Middle frontal gyrus (tissue), 1 donor: ENCODE results near the gene KCNMA1.

Source experiments
- DNase-seq: peaks from one replicate; pipeline ENCODE4 v3.0.0-alpha.2; 2015; ENCODE audit warnings: low spot score; ENCODE audit errors: extremely low spot score

Gene KCNMA1

GRCh38 chr10:77634939-77635338, 2.7 kb downstream of the KCNMA1 start:
- DNase-seq = no peak

- no peak for DNase-seq
These were observed 4.2 kb downstream of the KCNMA1 start for GRCh38 chr10:77633376-77633775.

GRCh38 chr10:77631241-77631640, 6.4 kb downstream of the KCNMA1 start:
- DNase-seq = peak; percentile 30

GRCh38 chr10:77630507-77630848, 7.1 kb downstream of the KCNMA1 start:
- DNase-seq = no peak

- no peak for DNase-seq
These were observed 7.7 kb downstream of the KCNMA1 start for GRCh38 chr10:77629775-77630506.

- DNase-seq = no peak
These were observed 8.5 kb downstream of the KCNMA1 start for GRCh38 chr10:77628906-77629730.

GRCh38 chr10:77626266-77626935, 11.2 kb downstream of the KCNMA1 start:
- DNase-seq = no peak

GRCh38 chr10:77625379-77625778, 12.2 kb downstream of the KCNMA1 start:
- DNase-seq = no peak

GRCh38 chr10:77622889-77623291, 14.7 kb downstream of the KCNMA1 start:
- DNase-seq = no peak

- DNase-seq = no peak
These were observed 16.9 kb downstream of the KCNMA1 start for GRCh38 chr10:77620731-77621130.

- no peak for DNase-seq
These were observed 17.5 kb downstream of the KCNMA1 start for GRCh38 chr10:77619964-77620703.

GRCh38 chr10:77618117-77618516, 19.5 kb downstream of the KCNMA1 start:
- no peak for DNase-seq

- DNase-seq = no peak
These were observed 20.8 kb downstream of the KCNMA1 start for GRCh38 chr10:77616766-77617165.

- DNase-seq = no peak
These were observed 22.6 kb downstream of the KCNMA1 start for GRCh38 chr10:77614778-77615625.

- DNase-seq = no peak
These were observed 24.0 kb downstream of the KCNMA1 start for GRCh38 chr10:77613476-77614130.

GRCh38 chr10:77611670-77612069, 25.9 kb downstream of the KCNMA1 start:
- no peak for DNase-seq

GRCh38 chr10:77611221-77611620, 26.4 kb downstream of the KCNMA1 start:
- no peak for DNase-seq

- no peak for DNase-seq
These were observed 27.8 kb downstream of the KCNMA1 start for GRCh38 chr10:77609781-77610272.

- DNase-seq = no peak
These were observed 29.3 kb downstream of the KCNMA1 start for GRCh38 chr10:77608281-77608680.

- DNase-seq = no peak
These were observed 30.9 kb downstream of the KCNMA1 start for GRCh38 chr10:77606751-77607150.
